Measurements from ENCODE around the gene AAMP. TPM values are rescaled to one million over a fixed set of nuclear protein-coding genes. Genes with fewer than 3 reads are reported as not detected.

The AAMP gene
- total RNA-seq, 4 donors from 2014 or later, result 87.1 to 134 (median 96.0) TPM

- Histone ChIP-seq H3K4me3 (peak overlapping the region in 3 of 4 donors; percentile 5 to 97 (median 89)), H3K4me1 (peaks cover 38 to 51% of the 10 kb centered on the region in 2 donors), H3K9me3 (no peaks in the 10 kb centered on the region), H3K36me3 (peaks cover 0 to 43% of the 10 kb centered on the region in 2 donors), H3K27ac (peak overlapping the region; percentile 78 to 90 (median 83)), H3K27me3 (no peaks in the 10 kb centered on the region)
- no peak for TF ChIP-seq CTCF (IDR thresholded peaks at IDR 0.05 in 4 of 5, conservative IDR thresholded peaks at IDR 0.05 in 1 of 5)
- TF ChIP-seq POLR2A (IDR thresholded peaks at IDR 0.05), result no peak
- ATAC-seq (no peak), DNase-seq (no peak)
- in situ Hi-C loops (cut with MboI; ENCODE audit: low sequenced_read_pairs in 4 of 4), result loop anchor here in 2 of 4 donors (10.0 kb wide), 2 partner anchors 123 to 293 kb away; partner anchors contain the start of genes CNOT9 (in 1 of the 2), CTDSP1 (in 1 of the 2) and USP37 (in 1 of the 2)
- intact Hi-C loops (cut with DNase I; ENCODE audit: low total_unique reads), result loop anchor here (1.0 to 10.0 kb wide), 5 partner anchors 13 to 1857 kb away; partner anchors contain the start of gene SMARCAL1
These were observed 2.1 kb upstream of the AAMP start for GRCh38 chr2:218271865-218272530.

GRCh38 chr2:218271487-218271797, 1.5 kb upstream of the AAMP start:
- intact Hi-C loops (cut with DNase I; ENCODE audit: low total_unique reads) (loop anchor here (2.0 to 10.0 kb wide), 3 partner anchors 13 to 1857 kb away; partner anchors contain the start of gene SMARCAL1), in situ Hi-C loops (cut with MboI; ENCODE audit: low sequenced_read_pairs in 4 of 4) (loop anchor here in 2 of 4 donors (10.0 kb wide), 2 partner anchors 123 to 293 kb away; partner anchors contain the start of genes CNOT9 (in 1 of the 2), CTDSP1 (in 1 of the 2) and USP37 (in 1 of the 2))
- Histone ChIP-seq H3K36me3 (peaks cover 0 to 43% of the 10 kb centered on the region in 2 donors), H3K9me3 (no peaks in the 10 kb centered on the region), H3K4me1 (peaks cover 38 to 51% of the 10 kb centered on the region in 2 donors), H3K27ac (peak overlapping the region; percentile 78 to 90 (median 83)), H3K27me3 (no peaks in the 10 kb centered on the region), H3K4me3 (peak overlapping the region; percentile 88 to 97 (median 90))
- TF ChIP-seq POLR2A (IDR thresholded peaks at IDR 0.05) (no peak), CTCF (IDR thresholded peaks at IDR 0.05 in 4 of 5, conservative IDR thresholded peaks at IDR 0.05 in 1 of 5) (no peak)
- ATAC-seq (no peak), DNase-seq (no peak)

GRCh38 chr2:218270721-218271486, 967 bp upstream of the AAMP start:
- H3K36me3 ChIP-seq, result peaks cover 0 to 43% of the 10 kb centered on the region in 2 donors
- intact Hi-C loops (cut with DNase I; ENCODE audit: low total_unique reads), result loop anchor here (1.0 to 10.0 kb wide), 5 partner anchors 14 to 1856 kb away; partner anchors contain the start of genes ARPC2, CATIP and SMARCAL1

More at GRCh38 chr2:218270721-218271486, 967 bp upstream of the AAMP start:
- peaks cover 38 to 51% of the 10 kb centered on the region in 2 donors for H3K4me1 ChIP-seq
- ATAC-seq (no peak), DNase-seq (no peak)
- H3K4me3 ChIP-seq, result peak overlapping the region; percentile 88 to 97 (median 90)
- TF ChIP-seq CTCF (IDR thresholded peaks at IDR 0.05 in 4 of 5, conservative IDR thresholded peaks at IDR 0.05 in 1 of 5) (no peak), POLR2A (IDR thresholded peaks at IDR 0.05) (no peak)
- in situ Hi-C loops (cut with MboI; ENCODE audit: low sequenced_read_pairs in 4 of 4), result loop anchor here in 2 of 4 donors (10.0 kb wide), 2 partner anchors 124 to 294 kb away; partner anchors contain the start of genes CNOT9 (in 1 of the 2), CTDSP1 (in 1 of the 2) and USP37 (in 1 of the 2)
- H3K27ac ChIP-seq, result peak overlapping the region; percentile 78 to 90 (median 83)
- no peaks in the 10 kb centered on the region for H3K27me3 ChIP-seq
- H3K9me3 ChIP-seq, result no peaks in the 10 kb centered on the region

All from gastrocnemius medialis (tissue), 4 donors.